Endothelial cell of hepatic sinusoid (primary cell): Measurements from ENCODE around the gene TNFAIP6.

Experiments
- in situ Hi-C: cut with HindIII; loops from 2 replicates; pipeline ENCODE4 v1.10.0; 2017; ENCODE audit warnings: low sequenced_read_pairs

The TNFAIP6 gene

DNA sequence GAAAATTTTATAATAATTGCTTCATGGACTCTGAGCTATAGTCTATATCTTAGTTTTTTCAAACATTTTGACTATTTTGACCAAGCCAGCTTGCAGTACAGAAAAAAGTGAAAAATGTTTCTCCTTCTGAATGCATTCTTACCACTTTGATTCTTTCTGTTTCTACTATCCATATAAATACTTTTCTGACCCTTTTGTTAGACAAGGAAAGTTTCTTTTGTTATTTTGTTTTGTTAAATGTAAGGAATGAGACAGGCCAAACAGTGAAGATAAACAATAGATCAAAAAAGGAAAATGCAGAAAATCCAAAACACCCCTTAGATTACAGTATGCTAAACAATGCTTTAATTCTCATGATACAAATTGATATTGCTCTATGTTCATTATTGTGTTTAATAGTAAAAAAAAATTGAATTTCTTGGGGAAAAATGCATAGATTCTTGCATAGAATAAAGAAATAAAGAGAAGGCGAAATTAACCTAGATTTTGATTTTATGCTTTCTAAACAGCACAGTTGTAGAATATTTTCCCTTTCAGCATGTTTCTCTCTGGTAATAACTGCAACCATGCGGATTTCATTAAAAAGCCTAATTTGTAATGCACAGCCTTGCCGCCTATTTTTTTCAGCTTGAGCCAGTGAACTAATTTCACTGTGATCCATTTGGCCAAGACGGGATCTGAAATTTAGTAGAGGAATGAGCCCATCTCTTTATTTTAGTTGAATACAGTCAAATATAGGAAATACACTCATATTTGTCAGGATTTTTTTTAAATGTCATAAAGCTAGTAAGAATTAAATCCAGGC is 976 bp downstream of the TNFAIP6 start:
- in situ Hi-C loops = no loop called here

DNA sequence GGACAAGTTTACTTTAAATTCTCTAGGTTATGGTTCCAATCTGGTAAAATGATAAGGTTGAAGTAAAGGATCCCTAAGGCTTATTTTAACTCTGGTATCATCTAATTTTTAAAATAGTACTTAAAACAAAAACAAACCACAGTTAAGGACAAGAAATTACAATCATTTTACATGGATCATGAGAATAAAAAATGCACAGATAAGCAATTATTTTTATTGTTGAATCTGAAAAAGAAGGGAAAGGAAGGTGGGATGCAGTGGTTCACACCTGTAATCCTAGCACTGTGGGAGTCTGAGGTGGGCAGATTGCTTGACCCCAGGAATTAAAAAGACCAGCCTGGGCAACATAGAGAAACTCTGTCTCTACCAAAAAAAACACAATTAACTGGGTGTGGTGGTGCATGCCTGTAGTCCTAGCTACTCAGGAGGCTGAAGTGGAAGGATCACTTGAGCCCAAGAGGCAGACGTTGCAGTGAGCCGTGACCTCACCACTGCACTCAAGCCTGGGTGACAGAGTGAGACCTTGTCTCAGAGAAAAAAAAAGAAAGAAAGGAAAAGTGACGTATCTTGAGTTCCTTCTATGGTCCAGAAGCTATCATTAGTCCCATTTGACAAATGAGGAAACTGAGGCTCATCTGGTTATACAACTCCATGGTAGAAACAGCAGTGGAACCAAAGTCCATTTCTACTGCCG is 2.5 kb downstream of the TNFAIP6 start:
- in situ Hi-C loops = loop anchor here (5.0 kb wide), 1 partner anchor 78 kb away; no protein-coding TSS in a partner anchor

DNA sequence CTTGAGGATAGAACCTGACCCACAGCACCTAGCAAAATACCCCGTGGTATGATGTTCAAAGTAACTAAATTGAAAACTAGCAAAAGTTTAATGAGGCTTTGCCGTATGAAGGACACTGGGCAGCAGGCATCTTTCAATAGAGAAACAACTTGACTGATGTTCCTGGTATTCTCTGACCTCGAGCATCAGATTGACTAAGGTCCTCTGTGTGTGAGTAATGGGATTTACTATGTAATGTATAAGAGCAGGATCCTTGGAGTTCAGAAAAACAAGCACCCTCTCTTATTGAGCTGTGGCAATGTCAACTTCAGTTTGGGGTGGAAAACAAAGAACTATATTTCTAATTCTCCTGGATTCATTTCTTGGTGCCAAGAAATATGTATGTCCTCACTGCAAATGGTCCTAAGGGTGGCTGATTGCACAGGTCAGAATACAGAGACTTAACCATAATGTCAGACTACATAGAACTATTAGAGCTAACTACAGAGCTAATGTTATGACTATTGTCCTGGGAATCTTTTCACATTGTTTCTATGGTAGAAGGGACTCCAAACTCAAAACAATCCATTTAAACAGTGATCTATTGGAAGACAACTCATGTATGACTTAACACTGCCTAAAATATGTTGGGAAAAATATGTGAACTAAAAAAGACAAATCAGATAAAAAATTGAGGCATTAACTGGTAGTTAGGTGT is 4.4 kb downstream of the TNFAIP6 start:
- in situ Hi-C loops = loop anchor here (5.0 kb wide), 1 partner anchor 80 kb away; no protein-coding TSS in a partner anchor

DNA sequence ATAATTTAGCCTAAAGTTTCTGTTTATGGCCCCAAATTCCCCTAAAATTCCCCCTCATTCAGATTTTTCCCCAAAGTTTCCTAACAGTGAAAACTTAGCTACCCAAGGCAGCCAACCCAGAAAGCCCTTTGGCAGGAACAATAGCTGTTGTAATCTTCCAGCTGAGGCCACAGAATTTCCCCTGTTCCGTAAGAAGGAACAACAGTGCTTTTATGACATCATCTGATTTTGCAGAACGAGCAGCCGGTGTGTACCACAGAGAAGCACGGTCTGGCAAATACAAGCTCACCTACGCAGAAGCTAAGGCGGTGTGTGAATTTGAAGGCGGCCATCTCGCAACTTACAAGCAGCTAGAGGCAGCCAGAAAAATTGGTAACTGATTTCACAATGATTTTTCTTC is 6.3 kb downstream of the TNFAIP6 start:
- in situ Hi-C loops = loop anchor here (5.0 kb wide), 1 partner anchor 81 kb away; no protein-coding TSS in a partner anchor

DNA sequence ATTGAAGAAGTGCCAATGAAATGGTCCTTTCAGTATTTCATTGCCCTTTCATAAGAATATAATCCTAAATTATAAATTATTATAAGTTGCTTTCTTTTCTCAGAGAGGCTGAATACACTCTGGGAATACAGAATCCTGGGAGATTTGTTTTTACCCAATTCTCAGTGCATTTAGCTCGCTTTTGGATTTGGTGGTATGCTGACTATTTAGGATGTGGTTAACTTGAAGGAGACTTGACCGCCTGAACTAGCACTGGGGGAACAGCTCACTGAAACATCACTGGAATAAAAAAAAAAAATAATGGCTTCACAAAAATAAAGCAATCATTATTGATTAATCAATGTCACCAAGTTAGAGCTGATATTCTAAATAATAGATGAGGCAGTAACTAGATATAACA is 10.2 kb downstream of the TNFAIP6 start:
- in situ Hi-C loops = no loop called here

DNA sequence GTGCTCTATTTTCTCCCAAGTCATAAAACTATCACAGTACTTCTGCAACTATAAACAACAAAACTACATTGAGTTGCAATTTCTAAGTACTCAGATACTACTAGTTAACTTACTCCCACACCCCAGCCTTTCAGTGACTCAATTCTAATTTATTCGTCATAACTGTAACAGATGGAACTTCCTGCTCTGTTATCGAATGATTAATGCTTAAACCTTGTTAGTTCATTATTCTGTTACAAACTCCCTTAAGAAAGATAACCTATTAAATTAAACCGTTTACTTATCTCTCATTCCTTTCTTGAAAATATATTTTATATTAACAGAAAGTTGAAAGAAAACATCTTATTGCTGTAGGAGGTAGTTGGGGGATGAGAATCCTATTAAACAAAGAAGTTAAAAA is 17.0 kb downstream of the TNFAIP6 start:
- in situ Hi-C loops = no loop called here

DNA sequence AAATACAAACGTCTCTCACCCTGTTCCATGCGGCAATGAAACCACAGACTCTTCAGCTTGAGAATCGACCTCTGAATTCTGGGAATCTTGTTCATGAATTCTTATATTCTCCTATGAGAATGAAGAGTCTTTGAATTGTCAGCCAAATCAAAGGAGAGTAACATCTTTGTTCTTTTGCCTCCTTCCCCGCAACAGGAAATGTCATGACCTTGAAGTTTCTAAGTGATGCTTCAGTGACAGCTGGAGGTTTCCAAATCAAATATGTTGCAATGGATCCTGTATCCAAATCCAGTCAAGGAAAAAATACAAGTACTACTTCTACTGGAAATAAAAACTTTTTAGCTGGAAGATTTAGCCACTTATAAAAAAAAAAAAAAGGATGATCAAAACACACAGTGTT is 21.8 kb downstream of the TNFAIP6 start:
- in situ Hi-C loops = no loop called here

DNA sequence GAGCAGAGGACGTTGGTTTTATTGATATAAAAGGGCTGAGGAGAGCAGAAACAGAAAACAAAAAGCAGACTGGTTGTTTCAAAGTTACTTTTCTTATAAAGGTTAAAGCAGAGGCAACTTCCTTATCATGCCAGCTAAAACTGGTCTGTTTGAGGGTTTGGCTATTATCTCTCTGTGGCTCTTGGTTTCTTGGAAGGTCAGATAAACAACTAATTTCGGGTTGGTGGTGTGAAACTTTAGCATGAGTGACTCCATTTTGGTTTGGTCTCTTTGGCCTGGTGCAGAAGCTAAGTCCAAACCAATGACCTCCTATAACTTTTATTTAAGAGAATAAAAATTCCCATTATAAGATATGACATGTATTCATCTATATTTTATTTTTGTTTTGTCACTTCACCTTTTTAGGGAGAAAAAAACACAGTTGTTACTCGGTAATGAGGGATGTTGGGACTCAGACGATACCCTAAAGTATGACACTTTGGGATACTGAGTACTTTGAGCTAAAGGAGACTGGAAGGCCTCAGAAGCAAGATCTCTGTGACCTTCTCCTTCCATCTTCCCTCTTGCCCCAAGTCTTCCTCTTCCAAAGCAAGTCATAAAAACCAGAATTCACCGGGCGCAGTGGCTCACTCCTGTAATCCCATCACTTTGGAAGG is 23.3 kb downstream of the TNFAIP6 start:
- in situ Hi-C loops = no loop called here

DNA sequence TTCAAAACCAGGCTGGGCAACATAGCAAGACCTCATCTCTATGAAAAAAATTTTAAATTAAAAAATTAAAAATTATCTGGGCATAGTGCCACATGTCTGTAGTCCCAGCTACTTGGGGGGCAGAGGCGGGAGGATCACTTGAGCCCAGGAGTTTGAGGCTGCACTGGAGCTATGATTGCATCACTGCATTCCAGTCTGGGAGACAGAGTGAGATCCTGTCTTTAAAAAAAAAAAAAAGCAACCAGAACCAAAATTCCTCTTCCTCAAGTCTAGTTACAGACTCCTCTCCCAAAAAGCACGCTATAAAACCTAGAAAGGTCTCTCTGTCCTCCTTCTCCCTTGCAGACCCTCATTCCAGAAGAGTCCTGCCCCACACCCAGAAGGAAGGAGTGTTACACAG is 23.9 kb downstream of the TNFAIP6 start:
- in situ Hi-C loops = no loop called here

DNA sequence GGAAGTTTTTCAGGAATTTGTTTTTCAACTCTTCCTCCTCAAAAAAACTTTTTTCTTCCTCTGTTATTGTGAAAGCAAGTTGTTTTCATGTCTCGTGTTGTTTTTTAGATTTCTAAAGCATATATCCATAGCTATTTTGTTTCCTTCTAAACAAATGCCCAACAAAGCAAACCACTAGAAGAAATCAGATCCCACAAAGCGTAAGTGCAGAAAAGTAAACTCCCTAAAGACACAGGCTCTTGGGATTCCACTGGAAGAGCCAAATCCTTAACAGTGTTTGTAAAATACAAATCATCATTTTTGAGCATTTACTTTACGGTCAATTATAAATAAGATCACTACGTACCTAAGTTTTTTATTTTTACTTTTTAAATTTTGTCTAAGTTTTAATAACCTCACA is 30.6 kb downstream of the TNFAIP6 start:
- in situ Hi-C loops = no loop called here

DNA sequence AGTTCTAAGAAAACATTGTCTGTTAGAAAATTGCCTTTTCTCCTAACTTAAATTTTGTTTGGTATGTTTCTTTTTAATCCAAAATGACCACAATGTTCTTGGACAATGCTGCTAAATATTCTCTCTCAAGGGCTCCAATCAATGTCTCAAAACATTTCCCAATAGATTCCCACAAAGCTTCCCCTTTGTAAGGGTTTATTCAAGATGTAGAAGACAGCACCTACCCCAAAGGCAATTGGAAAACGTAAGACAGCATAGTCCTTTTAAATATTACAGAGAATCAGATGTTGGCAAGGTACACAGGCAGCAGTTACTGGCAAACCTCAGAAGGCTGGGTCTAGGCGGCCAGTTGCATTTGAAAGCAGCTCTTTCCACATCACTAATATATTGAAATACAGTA is 34.0 kb downstream of the TNFAIP6 start:
- in situ Hi-C loops = no loop called here

DNA sequence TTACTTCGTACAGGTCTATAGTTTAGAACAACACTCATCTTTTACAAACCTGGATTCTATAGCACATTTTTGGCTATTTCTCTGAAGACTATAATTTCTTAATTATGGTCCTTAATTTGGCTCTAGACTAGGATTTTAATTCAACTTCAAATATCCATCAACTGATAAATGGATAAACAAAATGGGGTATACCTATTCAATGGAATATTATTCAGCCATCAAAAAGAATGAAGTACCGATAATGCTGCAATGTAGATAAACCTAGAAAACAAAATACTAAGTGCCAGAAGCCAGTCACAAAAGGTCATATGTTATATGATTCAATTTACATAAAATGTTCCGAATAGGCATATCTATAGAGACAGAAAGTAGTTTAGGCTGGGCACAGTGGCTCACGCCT is 37.1 kb downstream of the TNFAIP6 start:
- in situ Hi-C loops = no loop called here

DNA sequence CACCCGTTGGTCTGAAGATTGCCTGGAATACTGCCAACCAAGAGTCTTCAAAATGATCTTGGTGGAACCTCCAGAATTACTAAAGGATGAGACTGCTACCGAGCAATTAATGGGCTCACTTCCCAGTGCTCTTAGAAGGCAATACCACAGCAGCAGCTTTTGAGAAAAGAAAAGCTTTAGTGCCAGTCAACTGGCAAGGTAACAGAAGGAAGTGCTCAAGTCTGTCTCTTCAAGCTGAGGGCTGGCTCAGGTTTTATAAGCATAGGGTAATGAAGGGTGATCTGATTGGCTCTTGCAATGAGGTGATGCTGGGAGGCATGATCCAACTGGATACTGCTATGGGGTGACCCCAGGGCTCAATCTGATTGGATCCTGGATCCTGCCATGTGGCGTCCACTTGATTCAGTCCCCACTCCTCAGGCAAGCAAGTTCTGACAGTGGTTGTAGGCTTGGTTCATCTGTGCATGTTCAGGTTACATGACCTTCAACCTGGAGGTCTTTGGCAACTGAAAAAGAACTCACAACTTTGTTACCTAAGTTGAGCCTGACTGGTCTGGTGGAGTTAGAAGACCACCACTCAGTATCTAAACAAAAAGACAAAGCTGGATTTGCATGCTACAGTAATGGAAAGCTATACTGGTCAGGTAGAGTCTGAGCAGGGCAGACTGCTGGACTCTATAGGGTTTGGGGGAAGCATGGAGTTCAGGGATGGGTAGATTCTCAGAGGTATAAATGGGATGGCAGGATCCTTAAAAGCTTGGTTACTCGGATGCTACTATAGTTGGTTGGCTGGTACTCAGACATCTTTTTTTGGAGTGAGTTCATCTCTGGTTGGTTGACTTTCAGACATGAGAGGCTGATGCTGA is 38.4 kb downstream of the TNFAIP6 start:
- in situ Hi-C loops = loop anchor here (5.0 kb wide), 1 partner anchor 98 kb away; no protein-coding TSS in a partner anchor

DNA sequence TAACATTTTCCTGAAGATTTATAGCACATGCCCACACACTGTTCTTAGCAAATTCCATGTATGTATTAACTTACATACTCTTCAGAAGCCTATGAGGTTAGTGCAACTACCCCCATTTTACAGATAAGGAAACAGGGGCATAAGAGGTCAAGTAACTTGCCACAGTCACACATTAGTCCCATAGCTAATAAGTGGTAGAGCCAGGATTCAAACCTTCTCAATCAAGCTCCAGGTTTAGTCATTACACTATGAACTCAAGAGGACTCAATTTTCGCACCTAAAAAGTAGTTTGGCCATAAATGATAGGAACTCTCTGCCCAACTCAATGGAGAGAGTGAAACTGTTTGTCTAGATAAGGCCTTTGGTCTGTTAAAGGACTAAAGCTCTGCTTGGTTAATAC is 42.6 kb downstream of the TNFAIP6 start:
- in situ Hi-C loops = loop anchor here (5.0 kb wide), 1 partner anchor 103 kb away; no protein-coding TSS in a partner anchor

DNA sequence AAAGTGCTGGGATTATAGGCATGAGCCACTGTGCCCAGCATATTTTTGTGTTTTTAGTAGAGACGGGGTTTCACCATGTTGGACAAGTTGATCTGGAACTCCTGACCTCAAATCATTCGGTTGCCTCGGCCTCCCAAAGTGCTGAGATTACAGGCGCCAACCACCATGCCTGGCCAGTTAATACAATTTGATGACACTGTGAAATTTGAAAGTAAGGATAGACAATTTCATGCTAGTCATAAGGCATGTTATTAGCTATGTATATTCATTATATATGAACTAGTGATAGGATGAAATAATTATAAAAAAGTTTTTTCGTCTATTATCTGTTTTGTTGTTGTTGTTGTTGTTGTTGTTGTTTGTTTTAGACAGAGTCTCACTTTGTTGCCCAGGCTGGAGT is 43.8 kb downstream of the TNFAIP6 start:
- in situ Hi-C loops = no loop called here

DNA sequence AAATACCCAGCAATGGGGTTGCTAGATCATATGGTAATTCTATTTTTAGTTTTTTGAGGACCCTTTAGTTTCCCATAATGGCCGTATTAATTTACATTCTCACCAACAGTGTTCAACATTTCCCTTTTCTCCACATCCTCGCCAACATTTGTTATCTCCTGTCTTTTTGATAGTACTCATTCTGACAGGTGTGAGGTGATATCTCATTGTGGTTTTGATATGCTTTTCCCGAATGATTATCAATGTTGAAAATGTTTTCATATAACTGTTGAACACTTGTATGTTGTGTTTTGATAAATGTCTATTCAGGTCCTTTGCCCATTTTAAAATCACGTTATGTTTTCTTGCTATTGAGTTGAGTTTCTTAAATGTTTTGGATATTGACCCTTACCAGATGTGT is 46.5 kb downstream of the TNFAIP6 start:
- in situ Hi-C loops = no loop called here

DNA sequence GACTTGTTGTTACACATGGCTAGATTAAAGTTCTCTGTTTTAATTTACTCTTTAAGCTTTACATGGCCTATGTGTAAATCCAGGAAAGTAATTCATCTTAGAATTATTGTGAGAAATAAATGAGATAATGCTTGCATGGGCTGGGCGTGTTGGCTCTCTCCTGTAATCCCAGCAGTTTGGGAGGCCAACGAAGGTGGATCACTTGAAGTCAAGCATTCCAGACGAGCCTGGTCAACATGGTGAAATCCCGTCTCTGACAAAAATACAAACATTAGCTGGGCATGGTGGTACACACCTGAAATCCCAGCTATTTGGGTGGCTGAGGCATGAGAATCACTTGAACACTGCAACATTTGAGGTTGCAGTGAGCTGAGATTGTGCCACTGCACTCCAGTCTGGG is 48.0 kb downstream of the TNFAIP6 start:
- in situ Hi-C loops = no loop called here

DNA sequence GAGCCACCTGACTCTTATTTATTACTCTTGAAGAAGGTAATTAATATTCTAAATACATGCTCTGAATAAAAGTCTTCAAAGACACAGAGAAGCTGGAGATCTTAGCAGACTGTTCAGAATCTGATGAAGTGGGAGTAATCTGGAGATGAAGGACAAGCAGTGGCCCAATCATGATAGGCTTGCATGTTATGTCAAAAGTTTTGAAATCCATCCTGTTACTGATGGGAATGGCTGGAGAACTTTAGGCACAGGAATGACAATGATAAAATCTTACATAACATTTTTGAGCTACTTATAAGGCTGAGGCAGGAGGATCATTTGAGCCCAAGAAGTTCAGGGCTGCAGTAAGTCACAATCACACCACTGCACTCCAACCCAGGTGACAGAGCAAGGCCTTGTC is 49.9 kb downstream of the TNFAIP6 start:
- in situ Hi-C loops = no loop called here

DNA sequence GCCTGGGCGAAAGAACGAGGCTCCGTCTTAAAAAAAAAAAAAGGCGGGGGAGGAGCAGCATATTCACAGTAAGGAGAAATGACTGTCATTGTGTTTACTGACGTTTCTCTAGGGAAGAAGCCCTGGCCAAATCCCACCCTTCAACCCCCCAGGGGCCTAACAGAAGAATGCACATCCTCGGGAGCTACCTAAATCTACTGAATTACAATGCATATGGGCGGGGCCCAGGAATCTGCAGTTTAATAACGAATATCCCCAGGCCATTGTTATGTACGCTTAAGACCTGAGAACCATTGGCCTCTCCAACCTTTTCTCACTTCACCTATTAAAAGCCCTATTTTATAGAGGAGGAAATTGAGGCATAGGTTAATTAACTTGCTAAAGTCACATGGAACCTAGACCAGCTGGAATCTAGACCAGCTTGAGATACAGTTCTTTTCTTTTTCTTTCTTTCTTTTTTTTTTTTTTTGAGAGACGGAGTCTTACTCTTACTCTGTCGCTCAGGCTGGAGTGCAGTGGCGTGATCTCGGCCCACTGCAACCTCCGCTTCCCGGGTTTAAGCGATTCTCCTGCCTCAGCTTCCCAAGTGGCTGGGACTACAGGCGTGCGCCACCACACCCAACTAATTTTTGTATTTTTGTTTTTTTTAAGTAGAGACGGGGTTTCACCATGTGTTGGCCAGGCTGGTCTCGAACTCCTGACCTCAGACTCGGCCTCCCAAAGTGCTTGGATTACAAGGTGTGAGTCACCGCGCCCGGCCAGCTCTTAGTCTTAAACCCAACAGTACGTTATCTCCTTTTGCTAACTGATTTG is 51.6 kb downstream of the TNFAIP6 start:
- in situ Hi-C loops = no loop called here
